ENCODE results near the gene ANKRD60. TPM values are rescaled to one million over a fixed set of nuclear protein-coding genes. Genes with fewer than 3 reads are reported as not detected.

Gene ANKRD60
- total RNA-seq, 1 donor from 2014 or later, result not detected

DNA sequence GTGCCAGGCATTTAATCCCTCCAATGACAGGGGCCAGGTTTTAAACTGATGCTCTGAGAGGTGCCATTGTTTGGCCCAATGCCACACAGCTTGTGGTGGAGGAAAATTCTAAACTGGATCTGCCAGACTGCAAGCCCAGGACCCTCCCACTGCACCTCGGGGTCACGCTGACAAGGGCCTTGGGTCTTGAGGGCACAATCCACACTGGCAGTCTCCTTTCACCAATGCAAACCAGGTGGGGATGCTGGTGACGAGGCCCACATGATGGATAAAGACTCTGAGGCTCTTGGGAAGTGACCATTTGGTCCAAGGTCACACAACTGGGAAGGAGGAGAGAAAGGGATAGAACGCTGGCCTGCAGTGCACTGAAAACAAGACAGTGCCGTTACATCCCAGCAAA, 14.7 kb downstream of the ANKRD60 start:
- intact Hi-C loops (cut with DNase I), result loop anchor here (10.0 kb wide), 1 partner anchor 829 kb away; no protein-coding TSS in a partner anchor
- H3K36me3 ChIP-seq, result no peaks in the 10 kb centered on the region
- no peaks in the 10 kb centered on the region for H3K4me1 ChIP-seq
- TF ChIP-seq, protein P1, sequence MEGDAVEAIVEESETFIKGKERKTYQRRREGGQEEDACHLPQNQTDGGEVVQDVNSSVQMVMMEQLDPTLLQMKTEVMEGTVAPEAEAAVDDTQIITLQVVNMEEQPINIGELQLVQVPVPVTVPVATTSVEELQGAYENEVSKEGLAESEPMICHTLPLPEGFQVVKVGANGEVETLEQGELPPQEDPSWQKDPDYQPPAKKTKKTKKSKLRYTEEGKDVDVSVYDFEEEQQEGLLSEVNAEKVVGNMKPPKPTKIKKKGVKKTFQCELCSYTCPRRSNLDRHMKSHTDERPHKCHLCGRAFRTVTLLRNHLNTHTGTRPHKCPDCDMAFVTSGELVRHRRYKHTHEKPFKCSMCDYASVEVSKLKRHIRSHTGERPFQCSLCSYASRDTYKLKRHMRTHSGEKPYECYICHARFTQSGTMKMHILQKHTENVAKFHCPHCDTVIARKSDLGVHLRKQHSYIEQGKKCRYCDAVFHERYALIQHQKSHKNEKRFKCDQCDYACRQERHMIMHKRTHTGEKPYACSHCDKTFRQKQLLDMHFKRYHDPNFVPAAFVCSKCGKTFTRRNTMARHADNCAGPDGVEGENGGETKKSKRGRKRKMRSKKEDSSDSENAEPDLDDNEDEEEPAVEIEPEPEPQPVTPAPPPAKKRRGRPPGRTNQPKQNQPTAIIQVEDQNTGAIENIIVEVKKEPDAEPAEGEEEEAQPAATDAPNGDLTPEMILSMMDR (IDR thresholded peaks at IDR 0.05), result no peak
- no peak for DNase-seq (ENCODE audit: low spot score in 2 of 2)
- no peak overlapping the region for H3K4me3 ChIP-seq
- H3K27me3 ChIP-seq, result no peaks in the 10 kb centered on the region
- peaks cover 0 to under 1% of the 10 kb centered on the region in 2 donors for H3K9me3 ChIP-seq
- no peak overlapping the region for H3K27ac ChIP-seq

DNA sequence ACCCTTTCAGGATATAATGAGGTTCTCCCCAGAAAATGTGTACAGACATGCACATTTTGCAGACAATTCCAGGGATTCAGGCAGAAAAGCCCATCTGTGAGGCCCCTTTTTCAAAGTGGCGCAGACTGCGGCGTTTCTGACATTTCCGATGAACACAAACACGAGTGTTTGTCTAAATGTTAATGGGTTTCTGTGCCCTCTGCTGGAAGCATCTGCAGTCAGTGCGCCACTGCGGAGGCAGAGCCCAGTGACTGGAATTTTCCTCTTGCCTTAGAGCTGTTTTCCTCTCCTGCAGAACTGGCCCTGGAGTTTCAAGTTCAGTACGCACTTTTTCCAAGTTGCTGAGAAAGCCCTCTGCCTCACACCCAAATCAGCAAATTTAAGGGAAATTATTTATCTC, 15.3 kb downstream of the ANKRD60 start:
- Histone ChIP-seq H3K9me3 (no peaks in the 10 kb centered on the region), H3K27me3 (no peaks in the 10 kb centered on the region), H3K27ac (no peak overlapping the region), H3K4me1 (no peaks in the 10 kb centered on the region), H3K36me3 (no peaks in the 10 kb centered on the region), H3K4me3 (no peak overlapping the region)
- TF ChIP-seq, protein P1 (IDR thresholded peaks at IDR 0.05), result no peak
- no peak for DNase-seq (ENCODE audit: low spot score in 2 of 2)
- intact Hi-C loops (cut with DNase I), result loop anchor here (10.0 kb wide), 1 partner anchor 828 kb away; no protein-coding TSS in a partner anchor

DNA sequence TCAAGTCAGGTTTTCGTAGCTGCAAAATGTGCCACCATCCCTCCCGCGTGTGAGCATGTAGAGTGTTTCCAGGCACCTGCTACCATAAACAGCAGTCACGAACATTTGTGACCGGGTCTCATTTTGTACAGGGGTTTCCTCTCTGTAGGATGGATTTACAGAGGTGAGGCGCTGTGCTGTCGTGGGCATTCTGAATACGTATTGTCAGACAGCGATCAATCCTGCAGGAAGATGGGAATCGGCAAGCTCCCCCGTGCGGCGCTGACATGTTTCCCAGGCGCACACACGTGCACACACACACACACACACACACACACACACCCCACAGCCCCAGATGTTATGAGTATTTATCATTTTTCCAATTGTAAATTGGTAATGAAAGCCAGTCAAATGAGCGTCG, 15.8 kb downstream of the ANKRD60 start:
- DNase-seq (ENCODE audit: low spot score in 2 of 2), result no peak
- Histone ChIP-seq H3K4me1 (no peaks in the 10 kb centered on the region), H3K27me3 (no peaks in the 10 kb centered on the region), H3K36me3 (no peaks in the 10 kb centered on the region), H3K4me3 (no peak overlapping the region), H3K9me3 (no peaks in the 10 kb centered on the region), H3K27ac (no peak overlapping the region)
- TF ChIP-seq, protein P1 (IDR thresholded peaks at IDR 0.05), result no peak
- intact Hi-C loops (cut with DNase I), result loop anchor here (10.0 kb wide), 1 partner anchor 828 kb away; no protein-coding TSS in a partner anchor

DNA sequence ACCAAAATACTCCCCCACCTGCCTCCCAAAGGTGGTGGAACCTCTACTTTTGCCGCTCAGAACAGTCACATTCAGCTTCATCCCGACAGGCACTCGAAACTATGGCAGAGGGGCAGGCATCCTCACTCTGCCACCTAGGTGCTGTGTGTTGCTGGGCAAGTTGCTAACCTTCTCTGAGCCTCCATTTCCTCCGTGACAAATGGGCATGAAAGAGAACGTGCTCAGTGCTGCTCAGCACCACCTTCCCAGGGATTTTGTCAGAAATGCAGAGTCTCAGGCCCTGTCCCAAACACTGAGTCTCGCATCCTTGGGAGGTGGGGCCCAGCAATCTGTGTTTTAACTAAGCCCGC, 18.1 kb downstream of the ANKRD60 start:
- no peaks in the 10 kb centered on the region for H3K36me3 ChIP-seq
- TF ChIP-seq, protein P1 (IDR thresholded peaks at IDR 0.05), result no peak
- DNase-seq (ENCODE audit: low spot score in 2 of 2), result no peak
- H3K9me3 ChIP-seq, result no peaks in the 10 kb centered on the region
- no peak overlapping the region for H3K4me3 ChIP-seq
- H3K4me1 ChIP-seq, result no peaks in the 10 kb centered on the region
- H3K27ac ChIP-seq, result no peak overlapping the region
- intact Hi-C loops (cut with DNase I), result loop anchor here (1.0 to 10.0 kb wide), 2 partner anchors 696 to 826 kb away; no protein-coding TSS in a partner anchor
- no peaks in the 10 kb centered on the region for H3K27me3 ChIP-seq

DNA sequence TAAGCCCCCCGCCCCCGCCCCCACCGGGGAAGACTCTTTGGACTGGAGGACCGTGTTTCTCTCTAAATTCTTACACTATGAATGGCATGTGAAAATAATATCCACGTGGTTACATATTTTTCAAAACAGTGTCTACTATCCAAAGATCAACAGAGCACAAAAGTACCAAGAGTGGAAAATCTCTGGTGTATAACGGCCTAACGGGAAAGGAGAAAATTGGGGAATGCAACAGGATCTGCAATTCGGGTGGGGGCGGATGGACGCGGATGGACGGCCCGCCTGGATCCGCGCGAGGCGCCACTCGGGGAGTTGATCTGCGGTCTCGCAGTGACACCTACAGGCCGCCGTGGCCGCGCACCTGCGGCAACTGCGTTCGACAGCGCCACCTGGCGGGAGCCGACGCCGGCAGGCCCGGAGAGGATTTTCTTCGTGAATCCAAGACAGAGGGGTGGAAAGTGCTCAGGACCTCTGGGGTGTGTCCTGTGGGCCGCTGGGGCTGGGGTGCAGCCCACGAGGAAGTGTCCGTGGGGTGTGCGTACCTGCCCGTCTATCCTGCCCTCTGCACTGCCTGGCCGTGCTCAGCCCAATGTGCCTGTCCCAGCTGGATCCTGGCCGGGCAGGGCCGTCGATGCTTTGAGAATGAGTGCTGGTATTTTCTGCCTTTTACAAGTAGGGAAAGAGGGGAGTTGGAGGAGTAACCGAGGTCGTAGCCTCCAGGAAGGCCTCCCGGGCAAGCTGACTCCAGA, 18.6 kb downstream of the ANKRD60 start:
- Histone ChIP-seq H3K27me3 (no peaks in the 10 kb centered on the region), H3K9me3 (no peaks in the 10 kb centered on the region), H3K4me3 (no peak overlapping the region), H3K4me1 (no peaks in the 10 kb centered on the region), H3K36me3 (no peaks in the 10 kb centered on the region), H3K27ac (no peak overlapping the region)
- intact Hi-C loops (cut with DNase I), result loop anchor here (1.0 to 10.0 kb wide), 5 partner anchors 31 to 825 kb away; no protein-coding TSS in a partner anchor
- peak in 1 of 2 donors; percentile 88 for DNase-seq (ENCODE audit: low spot score in 2 of 2)
- TF ChIP-seq, protein P1 (IDR thresholded peaks at IDR 0.05), result peak; percentile 100
